IMR-90 (cell line): ENCODE data around the gene AHNAK2. TPM values are rescaled to one million over a fixed set of nuclear protein-coding genes. Genes with fewer than 3 reads are reported as not detected.

ENCODE experiments used
- polyA plus RNA-seq, 3 experiments: library from polyadenylated mRNA; depleted of rRNA; stranded (reverse); fragments of >200 nt; gene quantifications; 2 replicates each; pipeline ENCODE4 v1.2.3, GENCODE V29; 2012; ENCODE audit warnings: low replicate concordance in 1 of 3
- total RNA-seq: library from RNA; depleted of rRNA; stranded (reverse); fragments of >200 nt; gene quantifications from 2 replicates; pipeline ENCODE4 v1.2.3, GENCODE V29; 2012; rRNA removed

Gene AHNAK2
- total and polyA plus RNA-seq, 2 of the 4 experiments (the other 2 are of a cell fraction): 2.6 to 7.9 TPM

Other genes starting within 250 kb of the AHNAK2 start
- 132 and 166 TPM in 2 replicates for gene SIVA1, start 225.2 kb downstream of the AHNAK2 start, total RNA-seq
- gene SIVA1, start 225.2 kb downstream of the AHNAK2 start, polyA plus RNA-seq (2012; rRNA removed): 184 and 248 TPM in 2 replicates
- 182 and 193 TPM in 2 replicates for gene AKT1, start 182.6 kb downstream of the AHNAK2 start, total RNA-seq
- 221 and 242 TPM in 2 replicates for gene AKT1, start 182.6 kb downstream of the AHNAK2 start, polyA plus RNA-seq (2012; rRNA removed)
- 1.1 and 1.3 TPM in 2 replicates for gene ZBTB42, start 177.3 kb downstream of the AHNAK2 start, total RNA-seq
- 2.3 and 3.6 TPM in 2 replicates for gene ZBTB42, start 177.3 kb downstream of the AHNAK2 start, polyA plus RNA-seq (2012; rRNA removed)
- 3.6 and 4.2 TPM in 2 replicates for gene CEP170B, start 113.1 kb downstream of the AHNAK2 start, total RNA-seq
- 13.1 and 17.5 TPM in 2 replicates for gene CEP170B, start 113.1 kb downstream of the AHNAK2 start, polyA plus RNA-seq (2012; rRNA removed)
- gene PLD4, start 53.5 kb downstream of the AHNAK2 start, total RNA-seq: not detected in 2 replicates
- gene PLD4, start 53.5 kb downstream of the AHNAK2 start, polyA plus RNA-seq (2012; rRNA removed): 0.05 and 0.07 TPM in 2 replicates
- 2.2 and 2.7 TPM in 2 replicates for gene CLBA1, start 7.4 kb upstream of the AHNAK2 start, total RNA-seq
- 5.2 and 6.2 TPM in 2 replicates for gene CLBA1, start 7.4 kb upstream of the AHNAK2 start, polyA plus RNA-seq (2012; rRNA removed)
- 17.7 and 19.7 TPM in 2 replicates for gene CDCA4, start 42.7 kb upstream of the AHNAK2 start, total RNA-seq
- 18.6 and 21.4 TPM in 2 replicates for gene CDCA4, start 42.7 kb upstream of the AHNAK2 start, polyA plus RNA-seq (2012; rRNA removed)
- under 0.01 TPM in 2 replicates for gene GPR132, start 87.1 kb upstream of the AHNAK2 start, total RNA-seq
- 0.10 and 0.19 TPM in 2 replicates for gene GPR132, start 87.1 kb upstream of the AHNAK2 start, polyA plus RNA-seq (2012; rRNA removed)
- 0.18 and 0.28 TPM in 2 replicates for gene JAG2, start 190.4 kb upstream of the AHNAK2 start, total RNA-seq
- 0.20 and 0.58 TPM in 2 replicates for gene JAG2, start 190.4 kb upstream of the AHNAK2 start, polyA plus RNA-seq (2012; rRNA removed)
- 5.6 and 6.4 TPM in 2 replicates for gene NUDT14, start 202.9 kb upstream of the AHNAK2 start, total RNA-seq
- 9.3 and 11.8 TPM in 2 replicates for gene NUDT14, start 202.9 kb upstream of the AHNAK2 start, polyA plus RNA-seq (2012; rRNA removed)